ENCODE results near the gene ZMYND15. TPM values are rescaled to one million over a fixed set of nuclear protein-coding genes. Genes with fewer than 3 reads are reported as not detected.

ZMYND15 gene
- total and polyA plus RNA-seq, 2 donors (not counting 3 experiments of a cell fraction or from before 2014, with no cell fraction given): 0.12 to 0.44 TPM

DNA sequence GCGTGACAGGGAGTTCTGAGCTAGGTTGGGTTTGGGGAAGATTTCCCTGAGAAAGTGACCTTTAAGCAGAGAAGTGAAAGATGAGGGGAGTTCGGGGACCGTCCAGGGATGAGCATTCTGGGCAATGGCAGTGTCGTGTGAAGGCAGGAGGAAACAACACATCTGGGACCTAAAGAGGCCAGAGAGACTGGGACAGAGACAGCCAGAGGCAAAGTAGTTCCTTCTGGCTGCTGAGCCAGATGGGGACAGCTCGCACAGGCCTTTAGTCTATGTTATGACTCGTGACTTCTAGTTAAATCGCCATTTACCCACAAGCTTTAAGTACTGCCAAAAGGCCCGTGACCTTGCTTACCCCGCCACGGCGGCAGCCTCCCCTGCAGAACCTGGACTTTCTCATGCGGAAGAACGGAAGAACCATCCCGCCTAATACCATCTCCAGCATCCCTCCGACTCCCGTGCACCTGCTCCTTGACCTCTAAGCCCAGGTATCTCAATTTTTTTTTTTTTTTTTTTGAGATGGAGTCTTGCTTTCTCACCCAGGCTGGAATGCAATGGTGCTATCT is 16.9 kb upstream of the ZMYND15 start:
- H4K20me1 ChIP-seq (replicated peaks; ENCODE audit: control insufficient read depth, extremely low read depth, insufficient read depth, low read length): no peaks in the 10 kb centered on the region
- ChIA-PET CTCF (no interaction called here), POLR2A (no interaction called here)
- H3K9me3 ChIP-seq (replicated peaks; ENCODE audit: control insufficient read depth, insufficient read depth, low read length): no peaks in the 10 kb centered on the region
- BruUV-seq (replicated peaks): no TSS peak
- H3K9me1 ChIP-seq (replicated peaks; ENCODE audit: control insufficient read depth, extremely low read depth, insufficient read depth, low read length): no peaks in the 10 kb centered on the region
- FAIRE-seq (no peak), DNase-seq (ENCODE audit: low read depth, low spot score) (no peak)
- TF ChIP-seq POLR2A (IDR thresholded peaks at IDR 0.05; ENCODE audit: low read depth, low read length) (no peak), CTCF (IDR thresholded peaks at IDR 0.05; ENCODE audit: extremely low read depth in 1 of 2, insufficient read depth in 1 of 2, low read depth in 1 of 2, low read length in 2 of 2) (no peak), POLR2AphosphoS5 (IDR thresholded peaks at IDR 0.05; ENCODE audit: insufficient read depth, low read depth, low read length) (no peak), GATA2 (IDR thresholded peaks at IDR 0.05; ENCODE audit: insufficient read depth, insufficient read length, low read depth, low read length) (no peak), FOS (IDR thresholded peaks at IDR 0.05; ENCODE audit: borderline replicate concordance, insufficient read depth, low read length) (no peak), MYC (IDR thresholded peaks at IDR 0.05; ENCODE audit: low read depth, low read length) (no peak), EZH2 (IDR thresholded peaks at IDR 0.05; ENCODE audit: borderline replicate concordance, low read depth, low read length, severe bottlenecking) (no peak)
- TF ChIP-seq, protein P1, sequence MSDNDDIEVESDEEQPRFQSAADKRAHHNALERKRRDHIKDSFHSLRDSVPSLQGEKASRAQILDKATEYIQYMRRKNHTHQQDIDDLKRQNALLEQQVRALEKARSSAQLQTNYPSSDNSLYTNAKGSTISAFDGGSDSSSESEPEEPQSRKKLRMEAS (IDR thresholded peaks at IDR 0.05; ENCODE audit: insufficient read depth, insufficient read length): no peak
- no peak overlapping the region for H3K27ac ChIP-seq (ENCODE audit: insufficient read depth, low read depth, low read length)
- H2AFZ ChIP-seq (ENCODE audit: low read depth, low read length): no peak overlapping the region
- H3K4me2 ChIP-seq (ENCODE audit: insufficient read depth, low read length): no peak overlapping the region
- dilution Hi-C loops (cut with MboI; ENCODE audit: extremely low pct_ligation_motif_present, low sequenced_read_pairs) (no loop called here), intact Hi-C loops (cut with micrococcal nuclease) (no loop called here)
- peaks cover 11% of the 10 kb centered on the region for H3K4me1 ChIP-seq (ENCODE audit: control insufficient read depth, extremely low read depth, insufficient read depth, low read length)
- no peak overlapping the region for H3K9ac ChIP-seq (replicated peaks; ENCODE audit: extremely low read depth, insufficient read depth, low read length)
- no peak overlapping the region for H3K4me3 ChIP-seq (replicated peaks in 1 of 3; ENCODE audit: insufficient read depth in 1 of 3, low read depth in 1 of 3, low read length in 3 of 3)
- H3K79me2 ChIP-seq (ENCODE audit: control insufficient read depth, insufficient read depth, low read length): no peaks in the 10 kb centered on the region
- H3K36me3 ChIP-seq (ENCODE audit: control insufficient read depth in 2 of 2, extremely low read depth in 1 of 2, insufficient read depth in 2 of 2, low read length in 2 of 2): peaks cover 0 to 2% of the 10 kb centered on the region in 2 experiments
- peaks cover 0 to 1% of the 10 kb centered on the region in 2 experiments for H3K27me3 ChIP-seq (ENCODE audit: control insufficient read depth in 2 of 2, insufficient read depth in 2 of 2, low read length in 2 of 2)
